Measurements from ENCODE around the gene SRGAP2B.
"Not testable (repeated sequence)": the region's sequence is repeated elsewhere in the genome, so short reads cannot be mapped to it uniquely, and the experiment has no call there.

The SRGAP2B gene

DNA sequence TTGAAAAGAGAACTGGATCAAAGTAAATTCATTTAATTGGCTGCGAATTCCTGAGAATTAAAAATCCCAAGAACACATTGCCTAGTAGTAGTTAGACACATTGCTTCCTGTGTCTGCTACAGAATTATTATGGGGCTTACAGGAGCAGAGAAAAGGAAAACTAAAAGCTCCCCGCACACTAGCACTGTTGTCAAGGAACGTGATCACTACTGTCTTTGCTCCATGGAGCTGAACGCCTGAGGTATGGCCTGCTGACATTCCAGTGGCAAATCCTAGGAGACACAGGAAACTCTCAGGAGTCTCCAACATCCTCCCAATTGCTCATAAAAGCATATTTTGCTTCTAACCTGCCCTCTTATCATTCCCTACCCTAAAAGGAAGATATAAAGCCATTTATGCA, 114.0 kb downstream of the SRGAP2B start:
- H3K4me3 ChIP-seq (ENCODE audit: low read depth in 1 of 2, low read length in 2 of 2); H3K9me3 ChIP-seq (ENCODE audit: control insufficient read depth in 1 of 2, low read length in 2 of 2); H3K27me3 ChIP-seq (ENCODE audit: low read depth, low read length); H3K27ac ChIP-seq (ENCODE audit: low read length); H3K4me1 ChIP-seq (ENCODE audit: control insufficient read depth in 1 of 2, insufficient read depth in 2 of 2, low read length in 2 of 2); H3K36me3 ChIP-seq (ENCODE audit: control insufficient read depth in 1 of 2, insufficient read depth in 2 of 2, low read length in 2 of 2): not testable (repeated sequence)

DNA sequence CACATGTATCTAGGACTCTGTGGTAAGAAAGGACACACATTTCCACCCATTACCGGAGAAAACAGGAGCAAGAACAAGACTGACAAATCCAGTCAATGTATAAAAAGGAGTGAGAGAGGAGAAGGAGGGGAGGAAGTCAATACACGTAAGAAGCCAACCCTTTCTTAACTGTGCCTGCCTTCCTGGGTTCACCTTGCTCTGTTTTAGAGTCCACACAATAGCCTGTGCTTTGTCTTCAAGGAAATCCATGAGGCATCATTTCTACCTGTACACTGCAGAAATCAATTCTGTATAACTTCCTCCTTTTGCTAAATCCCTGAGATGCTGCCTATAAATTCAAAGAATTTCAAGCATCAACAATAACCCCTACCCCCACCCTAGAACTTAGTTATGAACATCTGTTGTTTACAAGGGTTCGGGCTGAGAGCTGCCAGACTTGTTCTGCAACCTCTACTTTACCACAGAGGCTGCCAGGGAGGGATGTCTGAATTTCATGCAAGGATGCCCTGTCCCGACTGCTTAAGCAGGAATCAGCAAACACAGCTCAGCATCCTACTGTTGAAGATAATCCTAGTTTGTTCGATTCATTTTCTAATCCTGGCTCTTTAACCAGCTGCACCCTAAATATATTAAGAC, 115.0 kb downstream of the SRGAP2B start:
- H3K36me3 ChIP-seq (ENCODE audit: control insufficient read depth in 1 of 2, insufficient read depth in 2 of 2, low read length in 2 of 2); H3K27me3 ChIP-seq (ENCODE audit: low read depth, low read length); H3K4me1 ChIP-seq (ENCODE audit: control insufficient read depth in 1 of 2, insufficient read depth in 2 of 2, low read length in 2 of 2); H3K4me3 ChIP-seq (ENCODE audit: low read depth in 1 of 2, low read length in 2 of 2); H3K27ac ChIP-seq (ENCODE audit: low read length); H3K9me3 ChIP-seq (ENCODE audit: control insufficient read depth in 1 of 2, low read length in 2 of 2): not testable (repeated sequence)

DNA sequence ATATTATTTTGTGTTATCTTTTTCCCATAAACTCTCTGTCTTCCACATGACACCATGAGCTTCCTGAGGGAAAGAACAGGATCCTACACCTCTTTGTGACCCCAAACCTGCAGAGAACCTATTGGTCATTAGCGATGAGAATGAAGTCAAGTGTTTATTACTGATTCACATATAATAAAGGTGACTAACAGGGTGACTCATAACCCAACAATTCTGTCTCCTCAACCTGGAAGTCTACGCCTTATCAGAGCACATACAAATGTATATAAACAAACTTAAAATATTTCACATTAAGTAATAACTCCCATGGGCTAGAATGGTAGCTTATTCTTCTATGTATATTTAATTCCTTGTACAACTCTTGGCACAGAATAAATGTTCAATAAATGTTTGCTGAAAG, 117.3 kb downstream of the SRGAP2B start:
- H3K36me3 ChIP-seq (ENCODE audit: control insufficient read depth in 1 of 2, insufficient read depth in 2 of 2, low read length in 2 of 2); H3K4me3 ChIP-seq (ENCODE audit: low read depth in 1 of 2, low read length in 2 of 2); H3K9me3 ChIP-seq (ENCODE audit: control insufficient read depth in 1 of 2, low read length in 2 of 2); H3K27ac ChIP-seq (ENCODE audit: low read length); H3K4me1 ChIP-seq (ENCODE audit: control insufficient read depth in 1 of 2, insufficient read depth in 2 of 2, low read length in 2 of 2); H3K27me3 ChIP-seq (ENCODE audit: low read depth, low read length): not testable (repeated sequence)

DNA sequence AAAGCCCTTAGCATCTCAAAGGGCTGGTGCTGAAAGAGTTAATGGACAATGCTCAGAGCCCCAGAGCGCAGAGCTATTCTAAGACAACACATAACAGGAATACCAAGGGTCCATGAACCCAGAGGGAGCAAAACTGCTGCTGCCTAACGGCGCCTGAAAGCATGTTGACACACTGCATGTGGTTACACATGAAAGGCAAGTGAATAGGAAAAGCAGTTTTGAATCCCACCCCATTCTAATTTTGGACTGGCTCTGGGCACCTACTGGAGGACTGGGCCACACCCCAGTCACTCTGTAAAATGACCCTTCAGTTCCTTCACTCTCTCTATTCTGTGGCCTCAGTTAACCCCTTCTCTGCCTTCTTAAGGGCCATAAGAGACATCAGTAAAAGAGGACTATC, 123.2 kb downstream of the SRGAP2B start:
- not testable (repeated sequence) for H3K36me3 ChIP-seq (ENCODE audit: control insufficient read depth in 1 of 2, insufficient read depth in 2 of 2, low read length in 2 of 2); H3K27ac ChIP-seq (ENCODE audit: low read length); H3K4me3 ChIP-seq (ENCODE audit: low read depth in 1 of 2, low read length in 2 of 2); H3K9me3 ChIP-seq (ENCODE audit: control insufficient read depth in 1 of 2, low read length in 2 of 2); H3K4me1 ChIP-seq (ENCODE audit: control insufficient read depth in 1 of 2, insufficient read depth in 2 of 2, low read length in 2 of 2); H3K27me3 ChIP-seq (ENCODE audit: low read depth, low read length)

DNA sequence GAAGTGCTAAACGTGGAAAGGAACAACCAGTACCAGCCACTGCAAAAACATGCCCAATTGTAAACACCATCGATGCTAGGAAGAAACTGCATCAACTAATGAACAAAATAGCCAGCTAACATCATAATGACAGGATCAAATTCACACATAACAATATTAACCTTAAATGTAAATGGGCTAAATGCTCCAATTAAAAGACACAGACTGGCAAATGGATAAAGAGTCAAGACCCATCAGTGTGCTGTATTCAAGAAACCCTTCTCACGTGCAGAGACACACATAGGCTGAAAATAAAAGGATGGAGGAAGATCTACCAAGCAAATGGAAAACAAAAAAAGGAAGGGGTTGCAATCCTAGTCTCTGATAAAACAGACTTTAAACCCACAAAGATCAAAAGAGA, 128.6 kb downstream of the SRGAP2B start:
- not testable (repeated sequence) for H3K4me1 ChIP-seq (ENCODE audit: control insufficient read depth in 1 of 2, insufficient read depth in 2 of 2, low read length in 2 of 2); H3K36me3 ChIP-seq (ENCODE audit: control insufficient read depth in 1 of 2, insufficient read depth in 2 of 2, low read length in 2 of 2); H3K4me3 ChIP-seq (ENCODE audit: low read depth in 1 of 2, low read length in 2 of 2); H3K27me3 ChIP-seq (ENCODE audit: low read depth, low read length); H3K9me3 ChIP-seq (ENCODE audit: control insufficient read depth in 1 of 2, low read length in 2 of 2); H3K27ac ChIP-seq (ENCODE audit: low read length)

DNA sequence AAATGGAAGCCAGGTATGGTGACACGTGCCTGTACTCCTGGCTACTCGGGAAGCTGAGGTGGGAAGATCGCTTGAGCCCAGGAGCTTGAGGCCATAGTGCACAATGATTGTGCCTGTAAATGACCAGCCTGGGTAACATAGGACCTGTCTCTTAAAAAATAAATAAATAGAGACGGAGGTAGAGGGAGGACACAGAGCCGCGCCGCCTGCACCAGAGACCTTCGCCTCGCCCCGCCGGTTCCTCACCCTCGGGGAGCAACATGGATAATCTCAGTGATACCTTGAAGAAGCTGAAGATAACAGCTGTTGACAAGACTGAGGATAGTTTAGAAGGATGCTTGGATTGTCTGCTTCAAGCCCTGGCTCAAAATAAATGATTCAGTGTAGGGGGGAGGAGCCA, 130.4 kb downstream of the SRGAP2B start:
- not testable (repeated sequence) for H3K27ac ChIP-seq (ENCODE audit: low read length); H3K9me3 ChIP-seq (ENCODE audit: control insufficient read depth in 1 of 2, low read length in 2 of 2); H3K4me1 ChIP-seq (ENCODE audit: control insufficient read depth in 1 of 2, insufficient read depth in 2 of 2, low read length in 2 of 2); H3K36me3 ChIP-seq (ENCODE audit: control insufficient read depth in 1 of 2, insufficient read depth in 2 of 2, low read length in 2 of 2); H3K4me3 ChIP-seq (ENCODE audit: low read depth in 1 of 2, low read length in 2 of 2); H3K27me3 ChIP-seq (ENCODE audit: low read depth, low read length)

DNA sequence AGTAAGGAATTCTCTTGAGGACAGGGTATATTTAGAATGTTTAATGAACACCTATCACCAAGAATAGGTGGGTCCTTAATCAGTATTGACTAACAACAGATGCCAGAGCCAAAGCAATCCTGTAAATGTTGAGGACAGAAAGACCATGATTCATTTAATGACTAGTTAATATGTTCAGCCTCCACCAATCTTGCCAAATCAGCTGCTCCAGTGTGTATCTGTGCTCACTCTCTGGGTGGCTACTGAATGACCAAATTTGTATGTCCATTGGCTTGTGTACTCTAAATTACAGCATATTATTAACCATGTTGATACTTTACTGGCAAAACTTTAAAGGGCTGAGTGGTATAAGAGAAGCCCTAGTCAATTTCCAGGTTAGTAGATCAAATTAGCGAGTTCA, 130.9 kb downstream of the SRGAP2B start:
- H3K9me3 ChIP-seq (ENCODE audit: control insufficient read depth in 1 of 2, low read length in 2 of 2); H3K27me3 ChIP-seq (ENCODE audit: low read depth, low read length); H3K4me1 ChIP-seq (ENCODE audit: control insufficient read depth in 1 of 2, insufficient read depth in 2 of 2, low read length in 2 of 2); H3K36me3 ChIP-seq (ENCODE audit: control insufficient read depth in 1 of 2, insufficient read depth in 2 of 2, low read length in 2 of 2); H3K4me3 ChIP-seq (ENCODE audit: low read depth in 1 of 2, low read length in 2 of 2); H3K27ac ChIP-seq (ENCODE audit: low read length): not testable (repeated sequence)

DNA sequence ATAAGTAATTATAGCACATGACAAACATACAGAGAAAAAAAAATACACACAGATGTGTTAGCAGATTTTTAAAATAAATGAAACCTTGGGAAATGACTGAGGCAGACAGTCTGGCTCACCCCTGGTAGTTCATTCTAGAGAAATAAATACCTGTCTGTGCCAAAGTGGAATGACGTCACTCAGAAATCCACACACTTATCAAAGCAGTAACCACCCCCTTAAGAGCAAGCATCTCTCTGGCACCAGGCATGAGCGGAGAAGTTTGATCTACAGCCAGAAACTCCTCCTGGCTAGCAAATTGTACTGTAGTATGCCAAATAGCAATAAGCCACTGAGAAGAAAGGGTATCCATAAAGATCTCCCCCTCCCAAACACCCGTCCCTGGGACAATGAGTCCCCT, 131.6 kb downstream of the SRGAP2B start:
- H3K4me1 ChIP-seq (ENCODE audit: control insufficient read depth in 1 of 2, insufficient read depth in 2 of 2, low read length in 2 of 2); H3K4me3 ChIP-seq (ENCODE audit: low read depth in 1 of 2, low read length in 2 of 2); H3K27ac ChIP-seq (ENCODE audit: low read length); H3K9me3 ChIP-seq (ENCODE audit: control insufficient read depth in 1 of 2, low read length in 2 of 2); H3K36me3 ChIP-seq (ENCODE audit: control insufficient read depth in 1 of 2, insufficient read depth in 2 of 2, low read length in 2 of 2); H3K27me3 ChIP-seq (ENCODE audit: low read depth, low read length): not testable (repeated sequence)

DNA sequence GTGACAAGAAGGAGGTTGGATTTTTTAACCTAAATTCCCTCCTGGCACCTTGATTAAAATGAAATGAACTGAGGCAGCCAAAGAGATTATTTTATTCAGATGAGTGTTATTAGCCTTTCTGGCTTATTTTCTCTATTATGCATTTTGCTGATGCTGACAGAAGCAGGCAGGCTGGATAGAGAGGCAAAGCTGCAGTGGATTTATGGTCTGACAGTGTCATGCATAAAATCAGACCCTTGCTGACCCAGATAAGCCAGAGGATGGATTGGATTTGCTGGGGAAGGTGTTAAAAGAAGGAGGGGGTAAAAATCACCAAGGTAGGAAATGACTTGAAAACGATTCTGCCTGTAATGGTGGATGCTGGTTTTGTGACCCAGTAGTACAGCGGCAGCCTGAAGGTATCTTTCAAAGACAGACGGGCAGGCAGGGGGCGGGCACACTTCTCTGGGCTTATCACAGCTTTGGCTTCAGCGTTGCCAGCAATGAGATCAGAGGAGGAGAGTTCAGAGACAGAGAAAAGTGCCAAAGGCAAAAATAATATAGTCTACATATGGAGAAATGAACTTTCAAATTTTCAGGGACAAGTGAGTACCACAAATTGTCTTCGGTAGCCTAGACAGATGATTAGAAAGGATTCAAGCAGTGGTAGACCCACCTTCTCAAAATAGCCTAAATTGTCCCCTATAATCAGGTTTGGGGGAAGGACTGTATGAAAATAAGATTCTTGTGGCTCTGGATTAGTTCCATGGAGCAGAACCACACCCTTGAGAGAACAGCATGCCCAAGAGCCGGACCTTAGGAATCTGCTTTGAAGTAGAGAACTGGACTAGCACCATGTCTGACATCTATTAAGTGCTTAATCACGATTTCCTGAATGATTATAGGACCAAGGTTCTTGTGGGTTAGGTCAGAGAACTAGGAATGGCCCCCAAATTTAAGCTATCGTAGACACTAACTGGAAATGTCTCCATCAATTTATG, 133.2 kb downstream of the SRGAP2B start:
- not testable (repeated sequence) for H3K9me3 ChIP-seq (ENCODE audit: control insufficient read depth in 1 of 2, low read length in 2 of 2); H3K27me3 ChIP-seq (ENCODE audit: low read depth, low read length); H3K36me3 ChIP-seq (ENCODE audit: control insufficient read depth in 1 of 2, insufficient read depth in 2 of 2, low read length in 2 of 2); H3K27ac ChIP-seq (ENCODE audit: low read length); H3K4me3 ChIP-seq (ENCODE audit: low read depth in 1 of 2, low read length in 2 of 2); H3K4me1 ChIP-seq (ENCODE audit: control insufficient read depth in 1 of 2, insufficient read depth in 2 of 2, low read length in 2 of 2)

DNA sequence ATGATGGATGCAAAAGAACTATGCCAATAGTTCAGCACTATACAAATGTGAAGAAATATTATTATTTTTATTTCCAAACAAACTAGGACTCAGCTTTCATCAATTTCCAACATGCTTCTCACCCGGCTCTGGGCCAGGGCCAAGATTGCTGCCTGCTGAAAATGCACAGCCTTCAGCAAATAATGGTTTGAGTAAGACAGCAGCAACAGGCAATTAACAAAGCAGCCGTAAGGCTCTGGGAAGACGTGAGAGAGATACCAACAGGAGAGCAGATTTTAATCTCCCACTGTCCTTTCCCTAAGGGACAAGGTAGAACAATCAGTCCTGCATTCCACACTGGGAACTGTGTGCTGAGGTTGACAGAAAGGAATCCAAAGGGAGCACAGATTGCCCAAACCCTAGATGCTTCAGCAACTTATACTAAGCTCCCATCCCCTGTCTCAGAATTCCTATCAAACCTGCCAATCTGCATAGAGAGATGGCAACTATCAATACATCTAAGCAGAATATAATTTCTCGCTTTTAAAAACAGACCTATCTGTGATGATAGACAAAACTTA, 134.1 kb downstream of the SRGAP2B start:
- H3K27ac ChIP-seq (ENCODE audit: low read length); H3K9me3 ChIP-seq (ENCODE audit: control insufficient read depth in 1 of 2, low read length in 2 of 2); H3K36me3 ChIP-seq (ENCODE audit: control insufficient read depth in 1 of 2, insufficient read depth in 2 of 2, low read length in 2 of 2); H3K4me3 ChIP-seq (ENCODE audit: low read depth in 1 of 2, low read length in 2 of 2); H3K27me3 ChIP-seq (ENCODE audit: low read depth, low read length); H3K4me1 ChIP-seq (ENCODE audit: control insufficient read depth in 1 of 2, insufficient read depth in 2 of 2, low read length in 2 of 2): not testable (repeated sequence)

DNA sequence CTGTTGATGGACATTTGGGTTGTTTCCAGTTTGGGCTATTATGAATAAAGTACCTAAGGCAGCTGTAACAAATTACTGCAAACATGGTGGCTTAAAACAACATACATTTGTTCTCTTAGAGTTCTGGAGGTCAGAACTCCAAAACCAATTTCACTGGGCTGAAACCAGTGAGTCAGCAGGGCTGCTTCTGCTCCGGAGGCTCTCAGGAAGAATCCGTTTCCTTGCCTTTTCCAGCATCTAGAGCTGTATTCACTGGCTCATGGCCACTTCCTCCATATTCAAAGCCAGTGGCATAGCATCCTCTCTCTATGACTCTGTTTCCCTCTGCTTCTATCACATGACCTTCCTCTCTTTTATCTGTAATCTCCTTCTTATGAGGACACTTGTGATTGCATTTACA, 146.7 kb downstream of the SRGAP2B start:
- not testable (repeated sequence) for H3K4me1 ChIP-seq (ENCODE audit: control insufficient read depth in 1 of 2, insufficient read depth in 2 of 2, low read length in 2 of 2); H3K36me3 ChIP-seq (ENCODE audit: control insufficient read depth in 1 of 2, insufficient read depth in 2 of 2, low read length in 2 of 2); H3K27ac ChIP-seq (ENCODE audit: low read length); H3K9me3 ChIP-seq (ENCODE audit: control insufficient read depth in 1 of 2, low read length in 2 of 2); H3K4me3 ChIP-seq (ENCODE audit: low read depth in 1 of 2, low read length in 2 of 2); H3K27me3 ChIP-seq (ENCODE audit: low read depth, low read length)

DNA sequence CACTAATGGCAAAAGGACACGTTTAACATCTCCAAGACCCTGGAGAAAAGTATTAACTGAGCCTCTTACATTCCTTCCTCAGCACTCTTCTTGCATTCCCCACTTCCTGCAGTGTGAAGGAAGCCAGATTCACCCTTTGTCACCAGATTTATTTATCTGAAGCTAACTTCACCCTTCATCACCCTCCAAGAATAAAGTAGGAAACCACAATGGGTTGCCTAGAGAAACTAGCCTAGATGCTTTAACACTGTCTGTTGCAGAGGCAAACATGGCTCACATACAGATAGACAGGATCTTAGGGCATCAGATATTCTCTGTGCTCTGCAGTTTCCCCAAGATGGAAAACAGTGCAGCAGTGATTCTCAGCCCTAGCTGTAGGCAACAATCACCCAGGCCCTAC, 147.6 kb downstream of the SRGAP2B start:
- H3K4me3 ChIP-seq (ENCODE audit: low read depth in 1 of 2, low read length in 2 of 2); H3K4me1 ChIP-seq (ENCODE audit: control insufficient read depth in 1 of 2, insufficient read depth in 2 of 2, low read length in 2 of 2); H3K27ac ChIP-seq (ENCODE audit: low read length); H3K36me3 ChIP-seq (ENCODE audit: control insufficient read depth in 1 of 2, insufficient read depth in 2 of 2, low read length in 2 of 2); H3K27me3 ChIP-seq (ENCODE audit: low read depth, low read length); H3K9me3 ChIP-seq (ENCODE audit: control insufficient read depth in 1 of 2, low read length in 2 of 2): not testable (repeated sequence)
